CD1c-positive myeloid dendritic cell (primary cell): Measurements from ENCODE around the gene ERI2.
"Not testable (repeated sequence)": the region's sequence is repeated elsewhere in the genome, so short reads cannot be mapped to it uniquely, and the experiment has no call there.

Experiments used
- DNase-seq: peaks from one replicate; pipeline ENCODE4 v3.0.0-alpha.2; 2016; ENCODE audit errors: extremely low spot score

ERI2 gene

GRCh38 chr16:20763461-20764232 is 42.6 kb downstream of the ERI2 start, which contains the start of gene ACSM3:
Gene ACSM3, plus strand, starts transcription at chr16:20764014. Its CDS starts 6,021 bp downstream, at chr16:20770035.
- DNase-seq, result peak; percentile 91

GRCh38 chr16:20762404-20763123 is 43.7 kb downstream of the ERI2 start:
- no peak for DNase-seq

GRCh38 chr16:20761175-20761574 is 45.1 kb downstream of the ERI2 start:
- DNase-seq, result no peak

- DNase-seq, result no peak
Observed at GRCh38 chr16:20760346-20760745, 45.9 kb downstream of the ERI2 start.

GRCh38 chr16:20755799-20756198 is 50.5 kb downstream of the ERI2 start:
- DNase-seq, result not testable (repeated sequence)

- no peak for DNase-seq
Observed at GRCh38 chr16:20755238-20755637, 51.0 kb downstream of the ERI2 start.

GRCh38 chr16:20753727-20754126 is 52.5 kb downstream of the ERI2 start:
- DNase-seq, result no peak

- DNase-seq, result no peak
Observed at GRCh38 chr16:20750558-20750957, 55.7 kb downstream of the ERI2 start.

- no peak for DNase-seq
Observed at GRCh38 chr16:20749474-20749873, 56.8 kb downstream of the ERI2 start.

GRCh38 chr16:20747030-20747816 is 59.0 kb downstream of the ERI2 start:
- DNase-seq, result peak; percentile 58

GRCh38 chr16:20746461-20746860 is 59.8 kb downstream of the ERI2 start:
- no peak for DNase-seq
